Activated CD4-positive, CD25-positive, alpha-beta regulatory T cell treated with anti-CD3 and anti-CD28 coated beads, Interleukin-2, amount 50 U/mL, for 72 hours (primary cell): ENCODE results near the gene CCDC122.

Source experiments
- DNase-seq: peaks from one replicate; pipeline ENCODE4 v3.0.0; 2021

Gene CCDC122

DNA sequence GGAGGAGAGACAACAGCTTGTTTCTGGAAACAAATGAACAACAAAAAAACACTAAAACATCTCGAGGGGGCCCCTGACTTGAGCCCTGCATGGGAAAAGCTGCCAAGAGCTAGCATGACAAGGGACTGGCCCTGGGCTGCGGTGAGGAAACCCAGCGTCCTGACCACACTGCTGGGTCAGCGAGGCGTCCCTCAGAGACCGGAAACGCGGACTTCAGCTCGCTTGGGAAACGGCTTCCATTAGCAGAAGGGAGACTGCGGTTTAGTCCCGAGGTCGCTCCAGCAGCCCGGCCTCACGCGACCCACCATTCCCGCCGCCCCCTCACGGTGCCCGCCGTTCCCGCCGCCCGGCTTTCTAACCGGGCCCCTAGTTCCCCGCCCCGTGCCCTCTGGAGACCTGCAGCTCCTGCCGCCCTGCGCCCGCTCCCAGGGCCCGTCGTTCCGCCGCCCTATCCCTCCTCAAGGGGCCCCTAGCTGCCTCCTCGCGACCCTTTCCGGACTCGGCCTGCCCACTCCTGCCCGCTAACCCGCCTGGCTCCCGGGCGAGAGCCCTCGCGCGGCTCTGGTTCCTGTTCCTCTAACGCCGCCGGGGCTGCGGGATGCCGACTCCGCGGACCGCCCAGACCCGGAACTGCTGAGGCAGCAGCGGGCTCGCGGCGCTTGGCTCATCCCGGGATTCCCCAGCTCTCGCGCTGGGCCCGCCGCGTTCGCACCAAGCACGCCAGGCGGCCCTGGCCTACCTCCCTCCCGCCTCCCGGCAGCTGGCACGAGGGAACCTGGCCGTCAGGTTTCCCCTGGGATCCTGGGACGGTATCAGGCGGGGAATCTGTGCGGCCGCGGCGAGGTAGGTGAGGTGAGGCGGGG, at the start of gene CCDC122:
Gene CCDC122, minus strand, starts transcription at position 849 of the 863 bp plus-strand sequence. CDS start 10,364 bp downstream, outside the sequence.
- DNase-seq: peak; percentile 75

- no peak for DNase-seq
These were observed 45.2 kb upstream of the CCDC122 start for GRCh38 chr13:43924549-43925245.

- no peak for DNase-seq
These were observed 41.6 kb upstream of the CCDC122 start for GRCh38 chr13:43920965-43921674.

GRCh38 chr13:43918636-43919035, 39.1 kb upstream of the CCDC122 start:
- no peak for DNase-seq

DNA sequence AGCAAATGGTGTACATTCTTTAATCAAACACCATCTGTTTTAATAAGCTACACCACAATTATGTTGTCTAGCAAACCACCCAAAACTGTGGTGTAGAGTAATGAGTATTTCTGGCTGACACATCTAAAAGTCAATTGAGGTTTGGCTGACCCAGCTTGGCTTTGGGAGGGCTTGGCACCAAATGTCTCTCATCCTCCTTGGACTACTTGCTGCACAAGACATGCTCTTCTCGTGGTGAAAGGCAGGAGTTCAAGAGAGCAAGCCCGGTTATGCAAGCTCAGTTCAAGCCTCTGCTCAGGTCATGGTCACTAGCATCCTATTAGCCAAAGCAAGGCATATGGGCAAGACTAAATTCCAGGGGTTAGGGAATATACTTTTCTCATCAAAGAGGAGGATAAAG, 37.3 kb upstream of the CCDC122 start:
- no peak for DNase-seq

DNA sequence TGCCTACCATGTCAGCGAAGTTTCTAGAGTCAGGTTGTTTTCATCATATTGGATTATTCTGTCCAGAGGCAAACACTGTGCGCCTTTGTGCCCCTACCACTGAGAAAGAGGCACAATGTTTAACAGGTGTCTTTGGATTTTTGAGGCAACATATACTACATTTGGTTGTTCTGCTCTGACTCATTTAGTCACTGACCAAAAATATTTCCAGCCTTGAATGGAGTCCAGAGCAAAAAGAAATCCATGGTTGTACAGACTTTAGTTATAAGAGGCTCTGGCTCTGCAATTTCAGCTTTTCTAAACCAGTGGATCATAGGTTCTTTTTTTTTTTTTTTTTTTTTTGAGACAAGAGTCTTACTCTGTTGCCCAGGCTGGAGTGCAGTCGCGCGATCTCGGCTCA, 35.9 kb upstream of the CCDC122 start:
- DNase-seq: no peak

DNA sequence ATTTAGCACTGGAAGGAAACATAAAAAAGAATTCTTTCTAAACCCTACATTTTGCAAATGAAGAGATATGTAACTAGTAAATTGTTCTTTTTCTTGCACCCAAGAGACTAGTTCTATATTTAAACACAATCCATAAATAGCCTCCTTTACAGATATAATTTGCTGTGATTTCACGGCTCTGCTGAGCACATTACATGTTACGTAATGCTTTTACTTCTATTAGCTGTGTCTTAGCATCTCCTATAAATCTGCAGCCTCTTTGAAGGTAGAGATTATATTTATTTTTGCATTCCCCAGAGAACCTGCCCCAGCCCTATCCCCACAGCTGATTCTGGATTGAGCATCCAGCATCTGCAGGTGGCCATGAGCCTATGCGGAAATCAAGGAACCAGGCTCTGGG, 32.3 kb upstream of the CCDC122 start:
- DNase-seq: no peak

- no peak for DNase-seq
These were observed 31.7 kb upstream of the CCDC122 start for GRCh38 chr13:43911278-43911677.

DNA sequence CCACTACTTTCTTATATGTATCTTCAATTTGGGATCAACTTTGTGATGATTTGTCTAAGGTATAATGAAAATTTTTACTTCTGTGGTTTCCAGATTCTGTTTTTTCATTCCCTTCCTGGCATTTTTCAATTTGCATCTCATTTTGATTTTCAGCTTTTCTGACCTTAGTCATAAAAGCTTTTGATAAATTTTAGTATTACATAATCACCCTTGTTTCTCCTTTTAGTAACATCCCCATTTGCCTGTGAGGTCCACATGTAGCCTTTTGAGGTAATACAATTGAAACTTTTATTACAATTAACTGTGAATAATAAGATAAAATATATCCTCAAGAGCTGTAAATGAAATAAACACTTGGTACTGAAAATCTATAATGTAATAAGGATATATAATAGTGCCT, 31.3 kb upstream of the CCDC122 start:
- no peak for DNase-seq

GRCh38 chr13:43908156-43909126, 28.9 kb upstream of the CCDC122 start:
- no peak for DNase-seq

DNA sequence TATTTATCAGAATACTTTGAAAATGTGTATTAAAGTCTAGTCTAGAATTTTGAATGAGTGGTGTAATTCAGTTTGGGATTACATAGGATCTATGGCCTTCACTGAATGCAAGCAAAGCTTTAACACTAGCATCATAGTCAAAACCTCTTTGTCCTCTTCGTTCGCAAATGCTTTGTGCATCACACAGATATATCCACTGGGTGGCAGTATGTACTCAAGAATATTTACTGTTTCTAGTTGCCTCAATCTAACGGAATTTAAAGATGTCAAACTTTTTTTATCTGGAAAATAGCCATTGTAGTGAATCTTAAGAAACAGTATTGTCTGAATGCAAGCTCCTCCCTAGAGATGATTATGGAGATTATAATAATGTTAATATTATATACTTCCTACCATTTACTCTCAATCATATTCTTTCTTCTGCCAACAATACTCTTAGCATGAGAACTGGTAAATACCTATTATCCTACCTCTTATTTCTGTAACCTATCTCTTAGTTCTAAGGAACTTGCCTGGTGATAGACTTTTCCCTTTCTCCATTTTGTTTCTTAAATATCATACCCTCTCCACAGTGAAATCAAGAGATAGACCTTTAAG, 26.0 kb upstream of the CCDC122 start:
- no peak for DNase-seq

DNA sequence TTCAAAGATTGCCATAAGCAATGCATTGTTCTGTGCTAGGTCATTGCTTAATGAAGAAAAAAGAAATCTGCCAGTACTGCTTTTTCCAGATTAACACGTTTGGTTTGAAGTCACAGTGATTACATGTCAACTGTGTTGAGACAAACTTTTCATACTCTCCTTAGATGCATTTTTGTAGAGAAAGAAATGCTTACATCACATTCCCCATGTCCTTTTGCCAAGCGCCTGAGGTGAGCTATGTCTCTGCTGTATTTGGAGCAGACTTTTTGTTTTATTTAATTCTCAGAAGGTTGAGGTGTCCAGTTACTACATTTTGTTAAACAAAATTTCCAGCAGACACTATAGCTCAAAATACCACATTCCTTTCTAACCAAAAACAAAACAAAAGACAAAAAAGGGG, 16.4 kb upstream of the CCDC122 start:
- no peak for DNase-seq

DNA sequence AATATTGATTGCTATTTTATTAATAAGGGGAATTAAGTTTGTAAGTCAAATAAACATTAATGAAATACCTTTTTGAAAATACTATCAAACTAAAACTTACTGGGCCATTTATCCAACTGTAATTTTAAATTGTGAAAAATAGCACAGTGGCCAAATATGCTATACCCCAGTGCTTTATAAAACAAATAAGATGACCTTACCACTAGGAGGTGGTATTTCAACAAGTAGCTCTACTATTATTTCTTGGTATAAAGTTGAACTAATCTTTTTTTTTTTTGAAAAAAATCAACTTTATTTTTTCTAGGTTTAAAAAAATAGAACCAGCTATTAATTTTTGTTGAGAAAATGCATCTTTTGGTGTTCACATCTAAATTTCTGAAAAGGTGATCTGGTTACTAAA, 14.9 kb upstream of the CCDC122 start:
- no peak for DNase-seq

DNA sequence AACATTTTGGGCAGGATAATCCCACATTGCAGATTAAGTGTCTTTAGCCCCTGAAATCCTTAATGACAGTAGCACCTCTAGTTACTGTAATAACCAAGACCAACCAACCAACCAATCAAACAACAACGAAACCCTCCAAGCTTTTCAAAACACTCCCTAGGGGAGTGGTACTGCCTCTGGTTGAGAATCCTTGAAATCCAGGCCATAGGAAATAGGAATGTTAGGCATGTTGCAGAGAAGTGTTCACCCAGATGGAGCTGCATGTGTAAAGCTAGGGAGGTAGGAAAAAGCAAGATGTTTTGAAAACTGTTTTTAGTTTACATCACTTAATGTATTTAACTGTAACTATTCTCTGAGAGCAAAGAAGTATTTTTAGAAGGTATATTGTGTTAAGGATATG, 4.7 kb upstream of the CCDC122 start:
- DNase-seq: no peak

DNA sequence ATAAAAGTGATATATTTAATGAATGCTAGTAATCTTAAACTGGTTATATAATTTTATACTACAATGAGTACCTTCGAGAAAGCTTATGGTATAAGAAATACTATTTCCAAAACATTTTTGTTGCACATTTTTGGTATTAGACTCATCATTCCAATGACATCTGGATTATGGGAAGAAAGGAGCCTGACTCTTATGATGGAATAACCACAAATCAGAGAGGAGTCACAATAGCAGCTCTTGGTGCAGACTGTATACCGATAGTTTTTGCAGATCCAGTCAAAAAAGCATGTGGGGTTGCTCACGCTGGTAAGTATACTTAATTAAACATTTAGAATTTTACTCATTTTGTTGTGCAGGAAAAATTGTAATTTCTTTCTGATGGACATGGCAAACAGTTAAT, 4.1 kb upstream of the CCDC122 start:
- no peak for DNase-seq

DNA sequence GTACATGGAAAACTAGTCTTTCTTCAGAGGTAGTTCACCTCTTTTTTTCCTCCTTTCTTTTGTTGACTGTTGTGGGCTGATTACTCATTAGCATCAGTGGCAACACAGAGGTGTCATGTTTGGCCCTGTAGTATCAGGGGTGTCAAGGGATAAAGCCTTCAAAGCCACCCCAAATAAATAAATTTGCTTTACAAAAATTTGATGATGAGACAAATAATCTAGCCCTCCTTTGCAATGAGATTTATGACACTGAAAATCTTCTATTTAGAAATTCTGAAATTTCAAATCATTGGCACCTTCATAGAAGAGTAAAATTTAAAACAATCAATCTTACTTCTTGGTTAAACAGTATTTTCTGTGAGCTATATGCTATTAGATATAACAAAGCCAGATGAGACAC, 2.0 kb upstream of the CCDC122 start:
- no peak for DNase-seq

- no peak for DNase-seq
These were observed 1.4 kb upstream of the CCDC122 start for GRCh38 chr13:43880926-43881325.

DNA sequence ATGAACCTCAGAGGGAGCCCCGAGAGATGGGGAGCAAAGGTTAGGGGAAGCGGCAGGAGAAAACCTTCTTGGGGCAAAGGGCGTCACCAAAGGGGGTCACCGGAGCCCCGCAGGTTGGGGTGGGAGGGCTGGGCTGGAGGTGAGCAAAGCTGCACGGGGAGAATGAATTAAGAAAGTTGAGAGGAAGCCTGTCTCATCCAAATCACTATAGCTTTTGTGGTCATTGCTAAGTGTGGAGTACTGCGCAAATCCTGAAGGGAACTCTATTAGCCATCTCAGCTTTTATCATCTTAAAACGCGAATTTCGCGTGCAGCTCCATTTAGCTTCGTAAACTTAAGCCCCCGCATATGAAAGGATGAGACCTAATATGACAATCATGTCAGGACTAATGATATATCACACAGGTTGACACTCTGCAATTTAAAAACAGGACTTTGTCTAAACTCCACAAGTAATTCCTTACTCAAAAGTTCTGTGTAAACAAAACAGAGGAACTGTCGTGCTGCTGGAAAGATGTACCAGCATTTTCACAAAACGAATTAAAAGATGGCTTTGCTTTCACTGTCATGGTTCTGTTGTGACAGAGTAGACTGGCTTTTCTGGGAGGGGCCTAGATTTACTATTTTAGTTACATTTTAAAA, 795 bp upstream of the CCDC122 start:
- DNase-seq: no peak

DNA sequence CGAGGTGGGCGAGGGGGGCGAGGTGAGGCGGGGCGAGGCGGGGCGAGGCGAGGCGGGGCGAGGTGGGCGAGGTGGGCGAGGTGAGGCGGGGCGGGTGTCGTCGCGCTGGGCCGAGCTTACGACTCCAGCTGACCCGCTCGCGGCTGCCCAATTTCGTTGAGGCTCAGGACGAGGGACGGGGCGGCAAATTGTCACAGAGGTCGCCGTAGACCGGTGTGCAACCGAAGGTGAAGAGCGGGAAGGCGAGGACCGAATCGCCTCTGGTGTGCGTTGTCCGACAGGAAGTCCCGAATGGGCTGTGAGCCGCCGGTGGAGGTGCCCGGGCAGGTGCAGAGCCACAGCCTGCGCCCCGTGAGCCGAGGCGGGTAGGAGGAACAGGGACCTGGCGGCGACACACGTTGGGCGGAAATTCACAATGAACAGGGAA, 228 bp upstream of the CCDC122 start, which contains the start of gene LACC1:
Gene LACC1, plus strand, starts transcription at position 150 of the 427 bp plus-strand sequence. CDS start 1,082 bp downstream, outside the sequence.
- DNase-seq: peak; percentile 48

DNA sequence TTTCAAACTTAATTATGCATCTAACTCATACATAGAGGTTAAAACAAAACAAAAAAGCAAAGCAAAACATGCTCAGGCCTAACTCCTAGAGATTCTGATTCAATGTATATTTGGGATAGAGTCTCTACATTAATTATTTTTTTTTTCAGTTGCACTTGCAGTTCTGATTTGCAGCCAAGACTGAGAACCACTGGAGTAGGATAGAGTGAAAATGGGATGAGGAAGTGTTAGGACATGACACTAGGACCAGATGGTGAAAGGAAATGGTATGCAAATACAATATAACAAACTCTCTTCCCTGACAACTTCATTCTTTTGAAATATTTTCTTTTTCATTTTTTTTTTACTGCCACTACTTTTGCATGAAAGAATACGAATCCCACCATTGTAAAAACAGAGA, 1.8 kb downstream of the CCDC122 start:
- DNase-seq: no peak

GRCh38 chr13:43877326-43877725, 2.2 kb downstream of the CCDC122 start:
- DNase-seq: no peak
